Activated T-cell treated with anti-CD3 and anti-CD28 coated beads, Interleukin-2, amount 50 U/mL, for 4 hours (primary cell): Measurements from ENCODE around the gene PCDHGB2. TPM values are rescaled to one million over a fixed set of nuclear protein-coding genes. Genes with fewer than 3 reads are reported as not detected.
"Not testable (repeated sequence)": the region's sequence is repeated elsewhere in the genome, so short reads cannot be mapped to it uniquely, and the experiment has no call there.

ENCODE experiments used
- ATAC-seq, 2 donors: fragments of 200-7000 bp; cut with Tn5 transposase; one replicate each; pipeline ENCODE4 v1.10.0; 2021
- DNase-seq: peaks from one replicate; pipeline ENCODE4 v3.0.0-alpha.2; 2020
- H3K27me3 Mint-ChIP-seq: one replicate; pipeline ENCODE4 v1.8.0; 2021; ENCODE audit warnings: low read depth, mixed read lengths
- H3K36me3 Mint-ChIP-seq: one replicate; pipeline ENCODE4 v1.8.0; 2022; ENCODE audit warnings: mixed read lengths; ENCODE audit not compliant: insufficient read depth
- H3K4me1 Mint-ChIP-seq: one replicate; pipeline ENCODE4 v1.8.0; 2021; ENCODE audit warnings: low read depth, mixed read lengths
- H3K4me3 Mint-ChIP-seq: one replicate; pipeline ENCODE4 v1.8.0; 2021; ENCODE audit warnings: mild to moderate bottlenecking, moderate library complexity, mixed read lengths
- H3K9me3 Mint-ChIP-seq: one replicate; pipeline ENCODE4 v1.8.0; 2021; ENCODE audit warnings: mixed read lengths
- total RNA-seq, 3 donors: library from RNA; stranded (reverse); gene quantifications; one replicate each; pipeline ENCODE4 v1.2.1, GENCODE V29; 2021

The PCDHGB2 gene
- total RNA-seq, 3 donors from 2014 or later = 0.13 to 0.43 (median 0.40) TPM

DNA sequence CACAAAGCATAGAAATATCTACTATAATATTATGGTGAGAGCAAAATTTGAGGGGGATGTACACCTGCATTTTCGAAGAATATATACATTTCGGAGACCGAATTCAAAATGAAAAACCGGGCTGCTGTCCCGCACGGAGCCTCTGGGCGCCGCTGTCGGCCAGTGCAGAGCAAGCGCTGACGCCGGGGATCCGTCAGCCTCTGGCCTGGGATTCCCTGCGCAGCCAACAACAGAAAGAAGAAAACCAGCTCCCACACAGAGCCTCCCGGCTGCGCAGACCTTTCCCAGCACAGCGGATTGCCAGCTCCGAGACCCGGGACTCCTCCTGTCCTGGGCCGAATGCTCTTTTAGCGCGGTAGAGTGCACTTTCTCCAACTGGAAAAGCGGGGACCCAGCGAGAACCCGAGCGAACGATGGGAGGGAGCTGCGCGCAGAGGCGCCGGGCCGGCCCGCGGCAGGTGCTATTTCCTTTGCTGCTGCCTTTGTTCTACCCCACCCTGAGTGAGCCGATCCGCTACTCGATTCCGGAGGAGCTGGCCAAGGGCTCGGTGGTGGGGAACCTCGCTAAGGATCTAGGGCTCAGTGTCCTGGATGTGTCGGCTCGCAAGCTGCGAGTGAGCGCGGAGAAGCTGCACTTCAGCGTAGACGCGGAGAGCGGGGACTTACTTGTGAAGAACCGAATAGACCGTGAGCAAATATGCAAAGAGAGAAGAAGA is 48.2 kb downstream of the PCDHGB2 start, which contains the start of gene PCDHGB6:
Gene PCDHGB6 (plus strand): TSS at position 232 of the 716 bp plus-strand sequence. CDS start 182 bp downstream, at position 414.
- ATAC-seq = peak; percentile 61 to 67
- H3K4me1 Mint-ChIP-seq, DNase-seq: not testable (repeated sequence)
- Mint-ChIP-seq H3K9me3 (peaks cover 22% of the 10 kb centered on the region), H3K36me3 (peaks cover 11% of the 10 kb centered on the region), H3K4me3 (peak within 1 kb of the TSS; percentile 65), H3K27me3 (peaks cover 82% of the 10 kb centered on the region)

DNA sequence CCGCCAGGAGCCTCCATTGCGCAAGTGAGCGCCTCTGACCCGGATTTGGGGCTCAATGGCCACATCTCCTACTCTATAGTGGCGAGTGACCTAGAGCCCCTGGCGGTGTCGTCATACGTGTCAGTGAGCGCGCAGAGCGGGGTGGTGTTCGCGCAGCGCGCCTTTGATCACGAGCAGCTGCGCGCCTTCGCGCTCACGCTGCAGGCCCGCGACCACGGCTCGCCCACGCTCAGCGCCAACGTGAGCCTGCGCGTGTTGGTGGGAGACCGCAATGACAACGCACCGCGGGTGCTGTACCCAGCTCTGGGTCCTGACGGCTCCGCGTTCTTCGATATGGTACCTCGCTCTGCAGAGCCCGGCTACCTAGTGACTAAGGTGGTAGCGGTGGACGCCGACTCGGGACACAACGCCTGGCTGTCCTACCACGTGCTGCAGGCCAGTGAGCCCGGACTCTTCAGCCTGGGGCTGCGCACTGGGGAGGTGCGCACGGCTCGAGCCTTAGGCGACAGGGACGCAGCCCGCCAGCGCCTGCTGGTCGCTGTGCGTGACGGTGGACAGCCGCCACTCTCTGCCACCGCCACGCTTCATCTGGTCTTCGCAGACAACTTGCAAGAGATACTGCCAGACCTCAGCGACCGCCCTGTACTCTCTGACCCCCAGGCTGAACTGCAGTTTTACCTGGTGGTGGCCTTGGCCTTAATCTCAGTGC is 50.0 kb downstream of the PCDHGB2 start:
- no peak overlapping the region for H3K4me3 Mint-ChIP-seq
- DNase-seq = no peak
- H3K9me3 Mint-ChIP-seq = peaks cover 26% of the 10 kb centered on the region
- no peak for ATAC-seq
- peaks cover 82% of the 10 kb centered on the region for H3K27me3 Mint-ChIP-seq
- peaks cover 14% of the 10 kb centered on the region for H3K4me1 Mint-ChIP-seq
- peaks cover 15% of the 10 kb centered on the region for H3K36me3 Mint-ChIP-seq

DNA sequence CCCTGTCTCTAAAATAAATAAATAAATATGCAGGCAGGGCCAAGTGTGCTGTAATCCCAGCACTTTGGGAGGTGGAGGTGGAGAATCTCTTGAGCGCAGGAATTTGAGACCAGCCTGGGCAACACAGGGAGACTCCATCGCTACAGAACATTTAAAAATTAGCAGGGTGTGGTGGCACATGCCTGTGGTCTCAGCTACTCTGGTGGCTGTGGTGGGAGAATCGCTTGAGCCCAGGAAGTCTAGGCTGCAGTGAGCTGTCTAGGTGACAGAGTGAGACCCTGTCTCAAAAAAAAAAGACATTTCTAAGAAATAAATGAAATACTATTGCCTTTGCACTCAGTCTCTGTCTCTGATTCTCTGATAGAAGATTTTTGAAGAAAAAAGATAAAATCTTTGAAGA is 51.8 kb downstream of the PCDHGB2 start:
- peaks cover 19% of the 10 kb centered on the region for H3K9me3 Mint-ChIP-seq
- no peak for ATAC-seq
- peaks cover 15% of the 10 kb centered on the region for H3K36me3 Mint-ChIP-seq
- DNase-seq = no peak
- H3K4me3 Mint-ChIP-seq = no peak overlapping the region
- peaks cover 78% of the 10 kb centered on the region for H3K27me3 Mint-ChIP-seq
- peaks cover 14% of the 10 kb centered on the region for H3K4me1 Mint-ChIP-seq

Other genes with a start within 250 kb of the PCDHGB2 start
- not detected for gene PCDHB4, start 238.2 kb upstream of the PCDHGB2 start, total RNA-seq
- under 1 TPM in 2 of 3 donors, not detected in 1; 0.13 to 0.16 TPM for gene PCDHB5, start 224.8 kb upstream of the PCDHGB2 start, total RNA-seq
- under 1 TPM in 1 of 3 donors, not detected in 2; 0.05 TPM for gene PCDHB6, start 209.9 kb upstream of the PCDHGB2 start, total RNA-seq
- not detected for gene PCDHB7, start 187.3 kb upstream of the PCDHGB2 start, total RNA-seq
- not detected for gene PCDHB8, start 182.2 kb upstream of the PCDHGB2 start, total RNA-seq
- not detected for gene PCDHB16, start 177.6 kb upstream of the PCDHGB2 start, total RNA-seq
- not detected for gene PCDHB9, start 172.8 kb upstream of the PCDHGB2 start, total RNA-seq
- gene PCDHB10, start 167.6 kb upstream of the PCDHGB2 start, total RNA-seq = under 1 TPM in 1 of 3 donors, not detected in 2; 0.08 TPM
- not detected for gene PCDHB11, start 160.4 kb upstream of the PCDHGB2 start, total RNA-seq
- not detected for gene PCDHB12, start 151.3 kb upstream of the PCDHGB2 start, total RNA-seq
- gene PCDHB13, start 146.1 kb upstream of the PCDHGB2 start, total RNA-seq = under 1 TPM; 0.08 to 0.16 (median 0.10) TPM
- under 1 TPM in 2 of 3 donors, not detected in 1; 0.08 TPM for gene PCDHB14, start 136.7 kb upstream of the PCDHGB2 start, total RNA-seq
- gene PCDHB15, start 114.6 kb upstream of the PCDHGB2 start, total RNA-seq = under 1 TPM in 1 of 3 donors, not detected in 2; 0.08 TPM
- gene SLC25A2, start 55.9 kb upstream of the PCDHGB2 start, total RNA-seq = under 1 TPM in 1 of 3 donors, not detected in 2; 0.18 TPM
- gene TAF7, start 39.2 kb upstream of the PCDHGB2 start, total RNA-seq = 10 to 100 TPM; 64.8 to 73.8 (median 70.4) TPM
- under 1 TPM; 0.05 to 0.11 (median 0.11) TPM for gene PCDHGA1, start 29.5 kb upstream of the PCDHGB2 start, total RNA-seq
- gene PCDHGA2, start 21.2 kb upstream of the PCDHGB2 start, total RNA-seq = under 1 TPM in 1 of 3 donors, not detected in 2; 0.05 TPM
- gene PCDHGA3, start 16.2 kb upstream of the PCDHGB2 start, total RNA-seq = not detected
- under 1 TPM in 1 of 3 donors, not detected in 2; 0.13 TPM for gene PCDHGB1, start 9.9 kb upstream of the PCDHGB2 start, total RNA-seq
- gene PCDHGA4, start 5.0 kb upstream of the PCDHGB2 start, total RNA-seq = under 1 TPM; 0.08 to 0.30 (median 0.08) TPM
- gene PCDHGA5, start 4.2 kb downstream of the PCDHGB2 start, total RNA-seq = under 1 TPM; 0.05 to 0.13 (median 0.08) TPM
- gene PCDHGB3, start 10.2 kb downstream of the PCDHGB2 start, total RNA-seq = under 1 TPM; 0.10 to 0.19 (median 0.13) TPM
- under 1 TPM; 0.13 to 0.27 (median 0.18) TPM for gene PCDHGA6, start 13.9 kb downstream of the PCDHGB2 start, total RNA-seq
- gene PCDHGA7, start 22.7 kb downstream of the PCDHGB2 start, total RNA-seq = under 1 TPM in 2 of 3 donors, not detected in 1; 0.08 to 0.11 TPM
- gene PCDHGB4, start 27.7 kb downstream of the PCDHGB2 start, total RNA-seq = under 1 TPM; 0.08 to 0.22 (median 0.20) TPM
- gene PCDHGA8, start 32.6 kb downstream of the PCDHGB2 start, total RNA-seq = not detected
- gene PCDHGB5, start 38.0 kb downstream of the PCDHGB2 start, total RNA-seq = under 1 TPM; 0.26 to 0.91 (median 0.27) TPM
- under 1 TPM; 0.13 to 0.18 (median 0.16) TPM for gene PCDHGA9, start 42.8 kb downstream of the PCDHGB2 start, total RNA-seq
- under 1 TPM; 0.08 to 0.22 (median 0.18) TPM for gene PCDHGB6, start 48.0 kb downstream of the PCDHGB2 start, total RNA-seq
- gene PCDHGA10, start 53.0 kb downstream of the PCDHGB2 start, total RNA-seq = under 1 TPM; 0.25 to 0.68 (median 0.40) TPM
- gene PCDHGB7, start 57.7 kb downstream of the PCDHGB2 start, total RNA-seq = under 1 TPM in 1 of 3 donors, not detected in 2; 0.15 TPM
- under 1 TPM; 0.05 to 0.13 (median 0.05) TPM for gene PCDHGA11, start 61.1 kb downstream of the PCDHGB2 start, total RNA-seq
- under 1 TPM; 0.11 to 0.24 (median 0.20) TPM for gene PCDHGA12, start 70.5 kb downstream of the PCDHGB2 start, total RNA-seq
- under 1 TPM; 0.22 to 0.55 (median 0.48) TPM for gene PCDHGC3, start 116.0 kb downstream of the PCDHGB2 start, total RNA-seq
- not detected for gene PCDHGC4, start 125.0 kb downstream of the PCDHGB2 start, total RNA-seq
- not detected for gene PCDHGC5, start 129.1 kb downstream of the PCDHGB2 start, total RNA-seq